Vagina (tissue), 2 donors: ENCODE results near the gene SSR1. TPM values are rescaled to one million over a fixed set of nuclear protein-coding genes. Genes with fewer than 3 reads are reported as not detected.
"Not testable (repeated sequence)": the region's sequence is repeated elsewhere in the genome, so short reads cannot be mapped to it uniquely, and the experiment has no call there.

Experiments used
- DNase-seq, 2 donors: peaks; one replicate each; pipeline ENCODE4 v3.0.0-alpha.2; 2017; ENCODE audit errors: extremely low spot score in 2 of 2
- H3K27ac ChIP-seq: fragments of 200-600 bp; sonication (generic); one replicate; pipeline ENCODE4 v1.5.1; 2019
- H3K27me3 ChIP-seq: fragments of 200-600 bp; sonication (generic); one replicate; pipeline ENCODE4 v1.5.1; 2019
- H3K36me3 ChIP-seq, 2 donors: fragments of 200-600 bp; sonication (generic); one replicate each; pipeline ENCODE4 v1.5.1; 2017 to 2019
- H3K4me1 ChIP-seq: fragments of 200-600 bp; sonication (generic); one replicate; pipeline ENCODE4 v1.5.1; 2019
- H3K4me3 ChIP-seq, 2 donors: fragments of 200-600 bp; sonication (generic); 1 replicate in 1 of 2; 2 replicates in 1 of 2; pipeline ENCODE4 v1.5.1; 2016 to 2019
- H3K9me3 ChIP-seq: fragments of 200-600 bp; sonication (generic); one replicate; pipeline ENCODE4 v1.5.1; 2019
- POLR2A ChIP-seq, 2 donors: fragments of 450-650 bp; IDR thresholded peaks; one replicate each; pipeline ENCODE4 v1.6.1; 2017; ENCODE audit warnings: antibody characterized with exemption in 2 of 2, mild to moderate bottlenecking in 2 of 2, moderate library complexity in 2 of 2
- POLR2AphosphoS5 ChIP-seq, 2 donors: sonication (generic); formaldehyde crosslinking; IDR thresholded peaks; one replicate each; pipeline ENCODE4 v1.9.0; 2017; ENCODE audit warnings: antibody characterized with exemption in 2 of 2, mild to moderate bottlenecking in 2 of 2, low read depth in 1 of 2; ENCODE audit not compliant: insufficient read depth in 1 of 2
- intact Hi-C: fragments of 100-400 bp; cut with DNase I; formaldehyde crosslinking; loops from one replicate; pipeline ENCODE4 v1.15.1; 2023
- total RNA-seq: library from RNA; depleted of rRNA; stranded (reverse); fragments of >200 nt; gene quantifications from one replicate; pipeline ENCODE4 v1.2.3, GENCODE V29; 2016
- TF ChIP-seq, protein P1 (sequence below), 3 experiments: fragments of 450-650 bp in 2 of 3; fragments of 200-600 bp in 1 of 3; sonication (generic) in 1 of 3; IDR thresholded peaks; one replicate each; pipeline ENCODE4 v1.5.1; 2017 to 2019; ENCODE audit warnings: antibody characterized with exemption in 3 of 3, mild to moderate bottlenecking in 2 of 3, moderate library complexity in 2 of 3

The SSR1 gene
- total RNA-seq, 1 donor from 2014 or later = 48.1 TPM

DNA sequence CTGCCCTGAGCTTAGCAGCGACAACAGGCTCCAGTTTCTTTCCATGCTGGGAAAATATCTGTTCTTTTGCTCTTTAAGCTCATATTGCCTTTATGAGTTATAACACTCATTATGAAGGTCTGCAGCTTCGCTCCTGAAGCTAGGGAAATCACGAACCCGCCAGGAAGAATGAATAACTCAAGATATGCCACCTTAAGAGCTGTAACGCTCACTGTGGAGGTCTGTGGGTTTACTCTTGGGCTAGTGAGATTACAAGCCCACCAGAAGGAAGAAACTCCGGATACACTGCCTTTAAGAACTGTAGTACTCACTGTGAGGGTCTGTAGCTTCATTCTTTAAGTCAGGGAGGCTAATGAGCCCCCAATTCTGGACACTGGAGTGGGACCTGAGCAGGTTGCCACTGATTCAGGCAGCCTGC lies 3.0 kb upstream of the SSR1 start:
- DNase-seq = no peak
- H3K9me3 ChIP-seq = no peaks in the 10 kb centered on the region
- intact Hi-C loops = no loop called here
- no peaks in the 10 kb centered on the region for H3K36me3 ChIP-seq
- H3K27ac ChIP-seq = no peak overlapping the region
- no peaks in the 10 kb centered on the region for H3K27me3 ChIP-seq
- no peak overlapping the region for H3K4me3 ChIP-seq
- H3K4me1 ChIP-seq = peaks cover 22% of the 10 kb centered on the region
- TF ChIP-seq POLR2A (IDR thresholded peaks at IDR 0.05) (no peak), POLR2AphosphoS5 (IDR thresholded peaks at IDR 0.05; ENCODE audit: insufficient read depth in 1 of 2, low read depth in 1 of 2) (no peak)
- TF ChIP-seq, protein P1, sequence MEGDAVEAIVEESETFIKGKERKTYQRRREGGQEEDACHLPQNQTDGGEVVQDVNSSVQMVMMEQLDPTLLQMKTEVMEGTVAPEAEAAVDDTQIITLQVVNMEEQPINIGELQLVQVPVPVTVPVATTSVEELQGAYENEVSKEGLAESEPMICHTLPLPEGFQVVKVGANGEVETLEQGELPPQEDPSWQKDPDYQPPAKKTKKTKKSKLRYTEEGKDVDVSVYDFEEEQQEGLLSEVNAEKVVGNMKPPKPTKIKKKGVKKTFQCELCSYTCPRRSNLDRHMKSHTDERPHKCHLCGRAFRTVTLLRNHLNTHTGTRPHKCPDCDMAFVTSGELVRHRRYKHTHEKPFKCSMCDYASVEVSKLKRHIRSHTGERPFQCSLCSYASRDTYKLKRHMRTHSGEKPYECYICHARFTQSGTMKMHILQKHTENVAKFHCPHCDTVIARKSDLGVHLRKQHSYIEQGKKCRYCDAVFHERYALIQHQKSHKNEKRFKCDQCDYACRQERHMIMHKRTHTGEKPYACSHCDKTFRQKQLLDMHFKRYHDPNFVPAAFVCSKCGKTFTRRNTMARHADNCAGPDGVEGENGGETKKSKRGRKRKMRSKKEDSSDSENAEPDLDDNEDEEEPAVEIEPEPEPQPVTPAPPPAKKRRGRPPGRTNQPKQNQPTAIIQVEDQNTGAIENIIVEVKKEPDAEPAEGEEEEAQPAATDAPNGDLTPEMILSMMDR (IDR thresholded peaks at IDR 0.05) = no peak

DNA sequence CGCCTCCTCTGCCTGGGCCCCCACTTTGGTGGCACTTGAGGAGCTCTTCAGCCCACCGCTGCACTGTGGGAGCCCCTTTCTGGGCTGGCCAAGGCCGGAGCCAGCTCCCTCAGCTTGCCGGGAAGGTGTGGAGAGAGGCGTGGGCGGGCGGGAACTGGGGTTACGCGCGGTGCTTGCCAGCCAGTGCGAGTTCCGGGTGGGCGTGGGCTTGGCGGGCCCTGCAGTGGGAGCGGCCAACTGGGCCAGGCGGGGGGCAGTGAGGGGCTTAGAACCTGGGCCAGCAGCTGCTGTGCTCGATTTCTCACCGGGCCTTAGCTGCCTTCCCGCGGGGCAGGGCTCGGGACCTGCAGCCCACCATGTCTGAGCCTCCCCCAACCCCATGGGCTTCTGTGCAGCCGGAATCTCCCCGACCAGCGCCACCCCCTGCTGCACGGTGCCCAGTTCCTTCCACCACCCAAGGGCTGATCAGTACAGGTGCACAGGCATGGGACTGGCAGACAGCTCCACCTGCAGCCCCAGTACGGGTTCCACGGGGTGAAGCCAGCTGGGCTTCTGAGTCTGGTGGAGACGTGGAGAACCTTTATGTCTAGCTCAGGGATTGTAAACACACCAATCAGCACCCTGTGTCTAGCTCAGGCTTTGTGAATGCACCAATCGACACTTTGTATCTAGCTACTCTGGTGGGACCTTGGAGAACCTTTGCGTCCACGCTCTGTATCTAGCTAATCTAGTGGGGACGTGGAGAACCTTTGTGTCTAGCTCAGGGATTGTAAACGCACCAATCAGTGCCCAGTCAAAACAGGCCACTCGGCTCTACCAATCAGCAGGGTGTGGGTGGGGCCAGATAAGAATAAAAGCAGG lies 2.3 kb upstream of the SSR1 start:
- H3K27me3 ChIP-seq, DNase-seq, H3K4me3 ChIP-seq, intact Hi-C loops, H3K27ac ChIP-seq, H3K9me3 ChIP-seq, H3K36me3 ChIP-seq: not testable (repeated sequence)
- peaks cover 29% of the 10 kb centered on the region for H3K4me1 ChIP-seq

DNA sequence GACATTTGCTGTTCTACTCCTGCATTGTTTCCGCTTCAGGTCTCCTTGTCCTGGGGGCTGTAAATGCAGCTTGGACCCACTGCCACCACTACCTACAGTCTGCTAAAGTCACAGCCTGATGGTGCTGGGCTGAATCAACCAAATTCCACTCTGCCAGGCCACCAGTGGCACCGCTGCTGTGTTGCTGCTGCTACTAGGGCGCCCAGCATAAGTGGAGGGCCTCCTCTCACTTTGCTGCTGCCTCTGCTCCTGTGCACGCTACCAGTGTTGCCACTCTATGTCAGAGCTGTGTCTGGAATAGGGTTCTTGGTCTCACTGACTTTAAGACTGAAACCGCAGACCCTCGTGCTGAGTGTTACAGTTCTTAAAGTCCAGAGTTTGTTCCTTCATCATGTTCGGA lies 1.4 kb upstream of the SSR1 start:
- TF ChIP-seq POLR2AphosphoS5 (IDR thresholded peaks at IDR 0.05; ENCODE audit: insufficient read depth in 1 of 2, low read depth in 1 of 2) = no peak
- TF ChIP-seq POLR2A (IDR thresholded peaks at IDR 0.05) = no peak
- TF ChIP-seq, protein P1 (IDR thresholded peaks at IDR 0.05) = no peak
- no peaks in the 10 kb centered on the region for H3K27me3 ChIP-seq
- H3K4me3 ChIP-seq = no peak overlapping the region
- peaks cover 34% of the 10 kb centered on the region for H3K4me1 ChIP-seq
- H3K27ac ChIP-seq = no peak overlapping the region
- DNase-seq = no peak
- intact Hi-C loops = no loop called here
- H3K36me3 ChIP-seq = peaks cover 0 to 3% of the 10 kb centered on the region in 2 donors
- no peaks in the 10 kb centered on the region for H3K9me3 ChIP-seq

DNA sequence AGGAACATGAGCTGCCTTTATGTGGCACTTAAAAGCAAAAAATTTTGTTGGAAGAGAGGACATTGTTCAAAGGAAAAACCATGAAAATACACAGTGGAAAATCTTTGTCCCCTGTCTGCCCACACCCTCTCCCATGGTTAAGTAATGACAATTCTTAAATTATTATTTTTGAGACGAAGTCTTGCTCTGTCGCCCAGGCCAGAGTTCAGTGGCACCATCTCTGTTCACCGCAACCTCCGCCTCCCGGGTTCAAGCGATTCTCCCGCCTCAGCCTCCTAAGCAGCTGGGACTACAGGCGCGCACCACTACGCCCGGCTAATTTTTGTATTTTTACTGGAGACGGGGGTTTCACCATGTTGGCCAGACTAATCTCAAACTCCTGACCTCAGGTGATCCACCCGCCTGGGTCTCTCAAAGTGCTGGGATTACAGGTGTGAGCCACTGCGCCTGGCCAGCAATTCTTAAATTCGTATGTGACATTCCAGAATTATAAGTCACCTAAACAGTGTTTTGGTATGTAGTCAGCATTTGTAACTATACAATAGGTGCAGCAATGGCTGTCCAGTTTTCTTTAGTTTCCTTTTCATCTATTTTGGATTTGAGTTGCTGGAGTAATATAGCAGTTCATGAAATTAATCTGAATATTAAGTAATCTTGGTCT lies 636 bp upstream of the SSR1 start:
- Histone ChIP-seq H3K36me3 (peaks cover 0 to 11% of the 10 kb centered on the region in 2 donors), H3K4me3 (peak overlapping the region; percentile 94 to 97), H3K27ac (peak overlapping the region; percentile 92)

DNA sequence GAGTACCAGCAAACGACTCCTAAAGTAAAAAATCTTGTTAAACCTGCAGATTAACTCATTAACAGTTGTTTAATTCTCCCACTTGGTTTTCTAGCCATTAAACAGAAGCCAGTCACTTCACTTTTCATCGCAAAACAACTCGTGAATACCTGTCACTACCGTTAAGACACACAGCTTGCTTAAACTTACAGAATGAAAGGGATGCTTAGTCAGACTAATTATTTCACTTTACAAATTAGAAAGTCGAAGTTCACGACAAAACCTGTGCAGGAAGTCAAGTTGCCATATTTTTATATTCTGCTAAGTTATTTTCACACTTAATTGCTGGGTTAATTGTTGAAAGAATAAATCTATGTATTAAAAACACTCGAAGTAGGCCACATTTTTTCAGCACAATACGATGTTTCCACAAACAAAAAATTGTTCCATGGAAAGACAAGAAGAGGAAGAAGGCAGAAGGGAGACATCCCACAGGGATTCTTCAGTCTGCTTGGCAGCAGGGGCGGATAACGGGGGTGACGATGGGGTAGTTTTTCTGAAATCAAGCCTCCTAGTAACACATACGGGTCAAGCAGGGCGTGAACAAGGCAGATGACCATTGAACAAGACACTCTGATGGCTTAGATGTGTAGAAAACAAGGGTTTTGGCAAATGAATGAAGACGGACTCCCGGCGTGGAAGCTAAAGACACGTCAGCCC lies 933 bp downstream of the SSR1 start:
- TF ChIP-seq, protein P1 (IDR thresholded peaks at IDR 0.05) = no peak
- no peak for TF ChIP-seq POLR2AphosphoS5 (IDR thresholded peaks at IDR 0.05; ENCODE audit: insufficient read depth in 1 of 2, low read depth in 1 of 2)
- no peak for TF ChIP-seq POLR2A (IDR thresholded peaks at IDR 0.05)
- Histone ChIP-seq H3K9me3 (no peaks in the 10 kb centered on the region), H3K27me3 (no peaks in the 10 kb centered on the region), H3K36me3 (peaks cover 0 to 24% of the 10 kb centered on the region in 2 donors), H3K4me3 (peak overlapping the region; percentile 94 to 97), H3K4me1 (peaks cover 51% of the 10 kb centered on the region), H3K27ac (peak overlapping the region; percentile 92)
- intact Hi-C loops = no loop called here
- no peak for DNase-seq

More for the DNA sequence above, 636 bp upstream of the SSR1 start:
- intact Hi-C loops = no loop called here
- H3K9me3 ChIP-seq = no peaks in the 10 kb centered on the region
- no peaks in the 10 kb centered on the region for H3K27me3 ChIP-seq
- no peak for TF ChIP-seq POLR2A (IDR thresholded peaks at IDR 0.05)
- TF ChIP-seq, protein P1 (IDR thresholded peaks at IDR 0.05) = no peak
- no peak for TF ChIP-seq POLR2AphosphoS5 (IDR thresholded peaks at IDR 0.05; ENCODE audit: insufficient read depth in 1 of 2, low read depth in 1 of 2)
- H3K4me1 ChIP-seq = peaks cover 42% of the 10 kb centered on the region
- no peak for DNase-seq
